Cardiac muscle cell (in vitro differentiated cells and primary cell): ENCODE measurements around the gene SLC17A2. TPM values are rescaled to one million over a fixed set of nuclear protein-coding genes. Genes with fewer than 3 reads are reported as not detected.

ENCODE experiments used
- DNase-seq, 2 donors: peaks; one replicate each; pipeline versions ENCODE4 v3.0.0 to v3.0.0-alpha.2; 2010 to 2017; ENCODE audit warnings: low read depth in 1 of 2, low spot score in 1 of 2
- H3K27ac ChIP-seq: fragments of 200-600 bp; sonication (generic); 2 replicates; pipeline ENCODE4 v1.5.1; 2016
- H3K27me3 ChIP-seq: fragments of 200-600 bp; sonication (generic); 2 replicates; pipeline ENCODE4 v1.6.0; 2016; ENCODE audit warnings: control low read depth
- H3K36me3 ChIP-seq: fragments of 200-600 bp; sonication (generic); 2 replicates; pipeline ENCODE4 v1.5.1; 2016; ENCODE audit warnings: control low read depth
- H3K4me1 ChIP-seq: fragments of 200-600 bp; sonication (generic); 2 replicates; pipeline ENCODE4 v1.8.1; 2017; ENCODE audit warnings: low read depth, mild to moderate bottlenecking, mixed run types
- H3K4me3 ChIP-seq: fragments of 200-600 bp; sonication (generic); 2 replicates; pipeline ENCODE4 v1.5.1; 2016; ENCODE audit warnings: mild to moderate bottlenecking
- H3K9me3 ChIP-seq: fragments of 200-600 bp; sonication (generic); 2 replicates; pipeline ENCODE4 v1.5.1; 2017; ENCODE audit warnings: low read depth, mild to moderate bottlenecking, control low read depth
- CTCF ChIP-seq: IDR thresholded peaks from 2 replicates; pipeline ENCODE4 v1.5.1; 2012; ENCODE audit warnings: low read depth, mild to moderate bottlenecking, low read length
- polyA plus RNA-seq: library from polyadenylated mRNA; unstranded; fragments of >200 nt; fragmentation: Nextera tagmentation; extraction: Ambion mirVana; gene quantifications from 2 replicates; pipeline ENCODE4 v1.2.1, GENCODE V29; 2016
- total RNA-seq: library from RNA; depleted of rRNA; stranded (reverse); fragments of >200 nt; gene quantifications from 2 replicates; pipeline ENCODE4 v1.2.3, GENCODE V29; 2016

SLC17A2 gene
- total and polyA plus RNA-seq, 2 experiments from 2014 or later: not detected

GRCh38 chr6:25898289-25898977, 32.1 kb downstream of the SLC17A2 start:
- TF ChIP-seq CTCF: no peak
- no peak for DNase-seq
- no peak overlapping the region for H3K4me3 ChIP-seq
- peaks cover 17% of the 10 kb centered on the region for H3K4me1 ChIP-seq
- peaks cover 29% of the 10 kb centered on the region for H3K27me3 ChIP-seq
- no peaks in the 10 kb centered on the region for H3K36me3 ChIP-seq
- no peak overlapping the region for H3K27ac ChIP-seq
- H3K9me3 ChIP-seq: no peaks in the 10 kb centered on the region

GRCh38 chr6:25896252-25896651, 34.2 kb downstream of the SLC17A2 start:
- no peak overlapping the region for H3K27ac ChIP-seq
- peaks cover 17% of the 10 kb centered on the region for H3K4me1 ChIP-seq
- H3K27me3 ChIP-seq: peaks cover 45% of the 10 kb centered on the region
- no peaks in the 10 kb centered on the region for H3K36me3 ChIP-seq
- no peaks in the 10 kb centered on the region for H3K9me3 ChIP-seq
- no peak for DNase-seq
- TF ChIP-seq CTCF: no peak
- H3K4me3 ChIP-seq: no peak overlapping the region

GRCh38 chr6:25895771-25896170, 34.7 kb downstream of the SLC17A2 start:
- H3K27me3 ChIP-seq: peaks cover 45% of the 10 kb centered on the region
- no peaks in the 10 kb centered on the region for H3K9me3 ChIP-seq
- no peak overlapping the region for H3K27ac ChIP-seq
- peaks cover 17% of the 10 kb centered on the region for H3K4me1 ChIP-seq
- no peaks in the 10 kb centered on the region for H3K36me3 ChIP-seq
- no peak overlapping the region for H3K4me3 ChIP-seq
- DNase-seq: peak in 1 of 2 donors; percentile 57
- no peak for TF ChIP-seq CTCF

GRCh38 chr6:25893778-25894177, 36.7 kb downstream of the SLC17A2 start:
- Histone ChIP-seq H3K27me3 (peaks cover 39% of the 10 kb centered on the region), H3K4me3 (no peak overlapping the region), H3K9me3 (no peaks in the 10 kb centered on the region), H3K36me3 (no peaks in the 10 kb centered on the region), H3K27ac (no peak overlapping the region), H3K4me1 (peaks cover 14% of the 10 kb centered on the region)
- no peak for DNase-seq
- no peak for TF ChIP-seq CTCF

- Histone ChIP-seq H3K27me3 (peaks cover 42% of the 10 kb centered on the region), H3K4me1 (peaks cover 14% of the 10 kb centered on the region), H3K27ac (no peak overlapping the region), H3K36me3 (no peaks in the 10 kb centered on the region), H3K4me3 (no peak overlapping the region), H3K9me3 (no peaks in the 10 kb centered on the region)
- no peak for DNase-seq
- no peak for TF ChIP-seq CTCF
Measured at GRCh38 chr6:25892877-25893276, 37.6 kb downstream of the SLC17A2 start.
